HS-27A (cell line): ENCODE results near the gene TDRD10.

Source experiments
- DNase-seq: peaks from one replicate; pipeline ENCODE4 v3.0.0-alpha.2; 2012; ENCODE audit warnings: low read depth, missing footprints

TDRD10 gene

GRCh38 chr1:154502066-154502743, at the start of gene TDRD10, which contains the start of gene SHE:
TDRD10 (plus strand) TSS chr1:154502219; CDS start chr1:154506904, 4,685 bp downstream.
SHE (minus strand) TSS chr1:154502412; CDS start chr1:154502026, 386 bp downstream.
- DNase-seq = no peak

DNA sequence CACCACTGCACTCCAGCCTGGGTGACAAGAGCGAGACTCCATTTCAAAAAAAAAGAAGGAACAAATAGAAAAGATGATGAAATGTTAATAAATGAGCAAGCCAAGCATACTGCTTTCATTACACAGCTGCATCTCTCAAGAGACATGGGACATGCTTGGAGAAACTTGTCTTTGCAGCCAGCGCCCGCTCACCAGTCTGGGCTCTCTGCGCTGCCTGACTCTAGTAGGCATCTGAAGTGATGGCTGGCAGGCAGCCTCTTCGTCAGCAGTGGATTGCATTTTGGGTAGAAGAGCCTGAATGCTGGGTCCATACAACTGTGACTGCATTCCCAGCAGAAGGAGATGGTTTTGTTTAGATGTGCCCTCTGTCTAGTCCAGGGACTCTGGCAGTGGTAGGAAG, 48.9 kb upstream of the TDRD10 start:
- DNase-seq = no peak

- no peak for DNase-seq
Measured at GRCh38 chr1:154453574-154454352, 48.3 kb upstream of the TDRD10 start.

DNA sequence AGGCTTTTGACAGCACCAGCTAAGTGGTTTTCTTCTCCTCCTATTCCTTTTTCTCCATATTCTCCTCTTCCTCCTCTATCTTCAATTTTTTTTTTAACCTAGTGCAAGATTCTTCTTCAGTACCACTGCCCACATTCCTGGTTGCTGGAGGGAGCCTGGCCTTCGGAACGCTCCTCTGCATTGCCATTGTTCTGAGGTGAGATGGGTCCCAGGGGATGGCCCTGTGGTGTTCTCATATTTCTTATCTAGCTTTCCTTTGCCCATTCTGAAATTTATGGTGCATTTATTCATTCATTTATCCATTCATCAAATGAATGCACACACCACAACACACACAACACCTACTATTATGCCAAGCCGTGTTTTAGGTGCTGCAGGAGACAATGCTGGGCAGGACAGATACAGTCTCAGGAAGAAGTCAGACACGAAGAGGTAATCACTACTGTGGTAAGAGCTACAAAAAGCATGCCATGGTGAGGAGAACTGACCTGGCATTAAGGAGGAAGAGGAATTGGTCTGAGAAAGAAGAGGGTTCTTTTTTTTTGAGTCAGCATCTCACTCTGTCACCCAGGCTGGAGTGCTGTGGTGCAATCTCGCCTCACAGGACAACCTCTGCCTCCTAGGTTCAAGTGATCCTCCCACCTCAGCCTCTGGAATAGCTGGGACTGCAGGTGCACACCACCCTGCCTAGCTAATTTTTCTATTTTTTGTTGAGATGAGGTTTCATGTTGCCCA, 47.5 kb upstream of the TDRD10 start:
- no peak for DNase-seq

GRCh38 chr1:154456631-154457030, 45.4 kb upstream of the TDRD10 start:
- no peak for DNase-seq

GRCh38 chr1:154459080-154459479, 42.9 kb upstream of the TDRD10 start:
- no peak for DNase-seq

- no peak for DNase-seq
Measured at GRCh38 chr1:154460695-154461260, 41.2 kb upstream of the TDRD10 start.

DNA sequence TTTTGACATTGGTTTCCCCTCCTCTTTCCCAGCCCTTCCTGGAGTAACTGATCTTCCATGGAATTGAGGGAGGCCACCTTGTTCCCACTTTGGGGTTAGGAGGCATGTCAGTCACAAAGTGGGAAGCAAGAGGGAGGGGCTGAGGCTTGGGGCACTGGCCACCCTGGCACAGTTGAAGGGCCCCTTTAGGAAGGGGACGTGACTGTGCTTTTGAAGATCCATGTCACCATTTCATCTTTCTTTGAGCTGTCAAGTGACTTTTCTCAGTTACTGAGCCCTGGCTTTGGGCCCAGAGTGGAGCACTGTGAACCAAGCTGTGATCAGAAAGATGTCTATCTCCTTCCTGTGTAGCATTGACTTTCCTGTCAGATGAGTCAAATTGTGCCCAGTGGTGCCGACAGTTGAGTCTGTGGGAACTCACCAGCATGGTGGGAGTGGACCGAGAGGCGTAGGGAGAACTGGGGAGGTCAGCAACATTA, 38.5 kb upstream of the TDRD10 start:
- no peak for DNase-seq

GRCh38 chr1:154465621-154466195, 36.3 kb upstream of the TDRD10 start:
- DNase-seq = no peak

DNA sequence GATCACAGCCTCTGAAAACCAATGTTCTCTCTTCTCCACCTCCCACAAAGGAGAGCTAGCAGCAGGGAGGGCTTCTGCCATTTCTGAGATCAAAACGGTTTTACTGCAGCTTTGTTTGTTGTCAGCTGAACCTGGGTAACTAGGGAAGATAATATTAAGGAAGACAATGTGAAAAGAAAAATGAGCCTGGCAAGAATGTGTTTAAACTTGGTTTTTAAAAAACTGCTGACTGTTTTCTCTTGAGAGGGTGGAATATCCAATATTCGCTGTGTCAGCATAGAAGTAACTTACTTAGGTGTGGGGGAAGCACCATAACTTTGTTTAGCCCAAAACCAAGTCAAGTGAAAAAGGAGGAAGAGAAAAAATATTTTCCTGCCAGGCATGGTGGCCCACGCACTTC, 35.8 kb upstream of the TDRD10 start:
- DNase-seq = no peak

GRCh38 chr1:154466921-154467417, 35.0 kb upstream of the TDRD10 start:
- DNase-seq = no peak

GRCh38 chr1:154467434-154468102, 34.5 kb upstream of the TDRD10 start:
- DNase-seq = no peak

DNA sequence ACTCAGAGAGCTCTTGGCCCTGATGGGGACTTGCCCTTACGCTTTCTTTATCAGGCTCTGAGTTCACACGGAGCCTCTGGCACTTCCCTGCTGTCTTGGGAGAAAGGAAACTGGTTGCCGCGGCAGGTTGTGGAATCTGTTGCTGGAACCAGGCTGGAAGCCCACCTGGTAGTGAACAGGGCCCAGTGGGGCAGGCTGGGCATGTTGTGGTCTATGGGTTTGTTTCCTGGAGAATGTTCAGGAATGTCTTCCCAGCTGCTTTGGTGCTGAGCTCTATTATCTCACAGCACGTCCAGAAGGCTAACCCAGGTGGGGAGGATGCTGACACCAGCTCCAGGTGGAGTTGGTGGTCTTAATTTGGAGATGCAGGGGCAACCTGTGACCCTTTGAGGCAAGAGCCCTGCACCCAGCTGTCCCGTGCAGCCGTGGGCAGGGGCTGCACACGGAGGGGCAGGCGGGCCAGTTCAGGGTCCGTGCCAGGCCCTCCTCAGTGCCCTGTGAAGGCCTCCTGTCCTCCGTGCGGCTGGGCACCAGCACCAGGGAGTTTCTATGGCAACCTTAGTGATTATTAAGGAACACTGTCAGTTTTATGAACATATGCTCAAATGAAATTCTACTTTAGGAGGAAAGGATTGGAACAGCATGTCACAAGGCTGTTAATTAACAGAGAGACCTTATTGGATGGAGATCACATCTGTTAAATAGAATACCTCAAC, 33.3 kb upstream of the TDRD10 start:
- DNase-seq = no peak

DNA sequence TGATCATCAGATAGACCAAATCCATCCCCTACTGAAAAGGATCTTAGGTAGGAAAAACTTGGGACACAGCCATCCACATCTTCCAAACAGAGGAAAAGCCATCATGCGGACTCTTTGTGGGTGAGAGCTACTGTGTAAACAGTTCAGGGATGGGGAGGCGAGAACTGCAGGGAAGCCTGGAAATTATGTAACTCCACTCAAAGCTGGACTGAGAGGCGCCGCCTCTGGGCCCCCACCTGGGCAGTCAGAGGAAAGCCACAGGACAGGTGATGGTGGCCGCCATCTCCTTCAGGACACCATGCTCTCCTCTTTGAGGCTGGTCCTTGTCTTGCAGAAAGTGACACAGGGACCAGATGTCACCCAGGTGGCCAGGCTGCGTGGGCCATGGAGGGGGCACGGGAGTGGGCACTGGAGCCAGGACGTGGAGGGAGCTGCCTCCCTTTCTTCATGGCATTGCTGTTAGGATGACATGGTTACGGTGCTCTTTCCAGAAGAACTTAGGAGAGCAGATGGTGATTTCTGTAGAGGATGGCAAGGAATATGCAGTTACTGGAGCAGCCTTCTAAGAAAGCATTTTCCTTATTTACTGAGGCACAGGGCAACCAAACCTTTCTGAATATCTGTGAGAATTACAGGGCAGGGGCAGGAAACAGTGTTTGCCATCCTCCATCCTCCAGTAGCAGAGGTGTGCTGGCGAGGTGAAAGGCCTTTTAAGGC, 32.0 kb upstream of the TDRD10 start:
- DNase-seq = no peak

- DNase-seq = no peak
Measured at GRCh38 chr1:154471304-154471703, 30.7 kb upstream of the TDRD10 start.

DNA sequence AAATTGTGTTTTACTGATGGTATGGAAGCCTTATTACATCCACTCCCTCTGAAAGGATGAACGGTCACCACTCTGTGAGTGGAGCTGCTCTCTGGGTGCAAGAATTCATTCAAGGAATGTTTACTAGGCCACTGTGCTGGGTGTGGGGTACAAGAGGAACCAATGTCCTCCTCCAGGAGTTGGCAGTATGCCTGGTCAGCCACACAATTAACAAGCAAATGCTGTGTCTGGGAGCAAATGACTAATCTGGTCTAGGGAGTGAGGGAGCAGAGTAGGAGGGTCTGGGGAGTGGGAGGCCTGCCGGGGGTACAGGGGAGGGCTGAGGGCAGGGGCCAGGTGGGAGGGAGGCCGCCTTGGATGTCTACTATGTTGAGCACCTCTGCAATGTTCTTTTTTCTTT, 27.2 kb upstream of the TDRD10 start:
- no peak for DNase-seq

DNA sequence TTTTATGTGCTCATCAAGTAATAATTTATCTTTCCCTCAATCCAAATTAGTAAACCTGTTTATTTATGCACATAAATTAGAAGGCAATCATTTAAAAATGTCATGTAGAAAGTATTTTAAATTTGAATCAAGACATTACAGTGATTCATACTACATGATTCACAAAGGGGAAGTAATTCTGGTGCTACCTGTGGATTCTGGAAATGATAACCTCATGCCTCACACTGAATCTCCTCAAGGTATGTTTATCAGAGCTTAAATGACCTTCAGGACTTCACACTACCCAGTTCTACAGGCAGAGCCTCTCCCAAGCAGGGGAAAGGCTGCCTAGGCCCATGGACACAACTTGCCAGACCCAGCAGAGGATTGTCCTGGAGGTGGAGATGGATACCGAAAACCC, 25.2 kb upstream of the TDRD10 start:
- no peak for DNase-seq

- no peak for DNase-seq
Measured at GRCh38 chr1:154478013-154478412, 24.0 kb upstream of the TDRD10 start.

DNA sequence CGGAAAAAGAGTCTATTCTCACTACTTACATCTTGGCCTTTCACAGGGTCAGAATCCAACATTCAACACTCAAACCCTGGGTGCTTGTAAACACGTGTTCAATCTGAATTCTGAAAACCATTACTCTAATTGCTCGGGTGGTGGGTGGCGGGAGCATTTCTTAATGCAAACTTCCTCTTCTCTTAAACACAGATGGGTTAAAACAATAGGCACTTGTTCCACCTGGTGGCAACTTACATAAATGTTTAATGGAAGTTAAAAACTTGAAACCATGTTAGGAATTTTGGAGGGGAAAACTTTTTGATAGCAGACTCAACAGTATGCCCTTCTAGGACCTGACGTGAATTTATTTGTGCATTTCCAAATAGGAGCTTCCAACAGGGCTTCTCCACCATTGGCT, 23.4 kb upstream of the TDRD10 start:
- DNase-seq = no peak
